Umbilical cord (tissue), 2 donors: ENCODE data around the gene PTPRG. TPM values are rescaled to one million over a fixed set of nuclear protein-coding genes. Genes with fewer than 3 reads are reported as not detected.

Experiments used
- DNase-seq: peaks from one replicate; pipeline ENCODE4 v3.0.0-alpha.2; 2015; ENCODE audit warnings: low spot score
- total RNA-seq: library from RNA; depleted of rRNA; stranded (reverse); fragments of >200 nt; gene quantifications from one replicate; pipeline ENCODE4 v1.2.3, GENCODE V29; 2014; ENCODE audit warnings: low replicate concordance; ENCODE audit not compliant: insufficient read depth

PTPRG gene
- total RNA-seq, 1 donor from 2014 or later: 84.0 TPM

- no peak for DNase-seq
Measured at GRCh38 chr3:61765157-61765876, 203.9 kb downstream of the PTPRG start.

GRCh38 chr3:61768284-61769037 lies 207.1 kb downstream of the PTPRG start:
- DNase-seq: no peak

GRCh38 chr3:61769266-61769990 lies 208.1 kb downstream of the PTPRG start:
- no peak for DNase-seq

- DNase-seq: no peak
Measured at GRCh38 chr3:61771976-61772375, 210.6 kb downstream of the PTPRG start.

GRCh38 chr3:61772456-61772855 lies 211.1 kb downstream of the PTPRG start:
- DNase-seq: no peak

- no peak for DNase-seq
Measured at GRCh38 chr3:61774279-61774890, 213.0 kb downstream of the PTPRG start.

GRCh38 chr3:61776390-61776789 lies 215.0 kb downstream of the PTPRG start:
- DNase-seq: no peak

- DNase-seq: no peak
Measured at GRCh38 chr3:61777483-61777882, 216.1 kb downstream of the PTPRG start.

- DNase-seq: no peak
Measured at GRCh38 chr3:61778095-61778494, 216.7 kb downstream of the PTPRG start.

GRCh38 chr3:61780016-61780415 lies 218.6 kb downstream of the PTPRG start:
- no peak for DNase-seq

- no peak for DNase-seq
Measured at GRCh38 chr3:61780455-61781228, 219.3 kb downstream of the PTPRG start.

GRCh38 chr3:61783993-61784718 lies 222.8 kb downstream of the PTPRG start:
- no peak for DNase-seq

- DNase-seq: no peak
Measured at GRCh38 chr3:61788623-61789507, 227.5 kb downstream of the PTPRG start.

GRCh38 chr3:61789861-61790260 lies 228.5 kb downstream of the PTPRG start:
- DNase-seq: no peak

GRCh38 chr3:61790411-61790810 lies 229.0 kb downstream of the PTPRG start:
- no peak for DNase-seq

GRCh38 chr3:61793056-61793455 lies 231.7 kb downstream of the PTPRG start:
- no peak for DNase-seq

GRCh38 chr3:61793521-61793920 lies 232.2 kb downstream of the PTPRG start:
- DNase-seq: no peak

- DNase-seq: no peak
Measured at GRCh38 chr3:61794341-61794740, 233.0 kb downstream of the PTPRG start.

GRCh38 chr3:61794961-61795360 lies 233.6 kb downstream of the PTPRG start:
- no peak for DNase-seq
